Mesothelial cell of epicardium (in vitro differentiated cells): Measurements from ENCODE around the gene MS4A15. TPM values are rescaled to one million over a fixed set of nuclear protein-coding genes. Genes with fewer than 3 reads are reported as not detected.

Experiments
- DNase-seq, 2 experiments: peaks; one replicate each; pipeline ENCODE4 v3.0.0; 2021; ENCODE audit warnings: low spot score in 2 of 2; ENCODE audit not compliant: unreplicated experiment in 2 of 2
- H3K27ac Mint-ChIP-seq: 2 replicates; pipeline ENCODE4 v1.8.0; 2021; ENCODE audit warnings: mixed read lengths
- H3K27me3 Mint-ChIP-seq: 2 replicates; pipeline ENCODE4 v1.8.0; 2021; ENCODE audit warnings: low read depth, mixed read lengths
- H3K36me3 Mint-ChIP-seq: 2 replicates; pipeline ENCODE4 v1.8.0; 2021; ENCODE audit warnings: mixed read lengths
- H3K4me1 Mint-ChIP-seq: 2 replicates; pipeline ENCODE4 v1.8.0; 2021; ENCODE audit warnings: mixed read lengths
- H3K4me3 Mint-ChIP-seq: 2 replicates; pipeline ENCODE4 v1.8.0; 2021; ENCODE audit warnings: mild to moderate bottlenecking, moderate library complexity, mixed read lengths
- H3K9me3 Mint-ChIP-seq: 2 replicates; pipeline ENCODE4 v1.8.0; 2021; ENCODE audit warnings: mixed read lengths
- total RNA-seq: library from RNA; stranded (reverse); gene quantifications from 3 replicates; pipeline ENCODE4 v1.2.1, GENCODE V29; 2021
- TF ChIP-seq, protein P1 (sequence below): fragments of 200-600 bp; sonication (generic); IDR thresholded peaks from one replicate; pipeline ENCODE4 v1.5.0; 2021; ENCODE audit warnings: antibody characterized with exemption; ENCODE audit not compliant: unreplicated experiment

Gene MS4A15
- total RNA-seq, 1 donor from 2014 or later = 0.13 TPM

DNA sequence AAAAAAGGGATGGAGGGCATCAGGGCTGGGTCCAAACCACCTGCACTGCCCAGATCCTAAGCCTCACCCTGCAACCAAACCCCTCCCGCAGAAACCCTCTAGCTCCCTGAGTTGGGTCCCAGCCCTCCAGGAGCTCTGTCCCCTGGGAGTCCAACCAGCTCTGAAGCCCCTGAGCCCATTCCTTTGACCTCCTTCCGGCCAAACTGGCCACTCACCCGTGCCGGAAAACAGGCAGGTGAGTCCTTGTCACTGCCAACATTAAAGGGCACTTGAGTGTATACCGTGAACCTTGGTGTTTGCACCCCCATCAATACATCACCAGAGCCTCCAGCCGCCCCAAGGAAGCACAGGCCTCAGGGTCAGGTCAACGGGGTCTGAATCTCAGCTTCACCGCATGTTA lies 11.5 kb downstream of the MS4A15 start:
- Mint-ChIP-seq H3K4me3 (no peak overlapping the region), H3K4me1 (peaks cover 4% of the 10 kb centered on the region), H3K27ac (no peak overlapping the region), H3K27me3 (peaks cover 5% of the 10 kb centered on the region), H3K36me3 (no peaks in the 10 kb centered on the region), H3K9me3 (no peaks in the 10 kb centered on the region)
- DNase-seq = no peak
- TF ChIP-seq, protein P1, sequence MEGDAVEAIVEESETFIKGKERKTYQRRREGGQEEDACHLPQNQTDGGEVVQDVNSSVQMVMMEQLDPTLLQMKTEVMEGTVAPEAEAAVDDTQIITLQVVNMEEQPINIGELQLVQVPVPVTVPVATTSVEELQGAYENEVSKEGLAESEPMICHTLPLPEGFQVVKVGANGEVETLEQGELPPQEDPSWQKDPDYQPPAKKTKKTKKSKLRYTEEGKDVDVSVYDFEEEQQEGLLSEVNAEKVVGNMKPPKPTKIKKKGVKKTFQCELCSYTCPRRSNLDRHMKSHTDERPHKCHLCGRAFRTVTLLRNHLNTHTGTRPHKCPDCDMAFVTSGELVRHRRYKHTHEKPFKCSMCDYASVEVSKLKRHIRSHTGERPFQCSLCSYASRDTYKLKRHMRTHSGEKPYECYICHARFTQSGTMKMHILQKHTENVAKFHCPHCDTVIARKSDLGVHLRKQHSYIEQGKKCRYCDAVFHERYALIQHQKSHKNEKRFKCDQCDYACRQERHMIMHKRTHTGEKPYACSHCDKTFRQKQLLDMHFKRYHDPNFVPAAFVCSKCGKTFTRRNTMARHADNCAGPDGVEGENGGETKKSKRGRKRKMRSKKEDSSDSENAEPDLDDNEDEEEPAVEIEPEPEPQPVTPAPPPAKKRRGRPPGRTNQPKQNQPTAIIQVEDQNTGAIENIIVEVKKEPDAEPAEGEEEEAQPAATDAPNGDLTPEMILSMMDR = no peak

DNA sequence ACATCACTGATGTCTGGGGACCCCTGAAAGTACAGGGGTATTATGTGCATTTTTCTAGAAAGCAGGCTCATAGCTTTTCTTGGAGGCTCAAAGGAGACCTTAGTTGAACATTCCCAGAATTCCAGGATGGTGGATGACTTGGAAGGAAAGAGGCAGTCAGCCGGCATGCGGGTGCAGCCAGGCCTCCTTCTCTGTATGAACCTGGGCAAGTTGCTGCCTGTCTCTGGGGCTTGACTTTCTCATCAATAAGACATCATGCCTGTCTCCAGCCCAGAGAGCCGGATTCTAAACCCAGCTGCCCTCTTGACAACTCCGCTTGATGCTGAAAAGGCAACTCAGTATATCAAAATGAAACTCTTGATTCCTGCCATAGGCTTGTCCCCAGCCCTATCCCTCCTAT lies 12.6 kb downstream of the MS4A15 start:
- H3K9me3 Mint-ChIP-seq = no peaks in the 10 kb centered on the region
- no peak for DNase-seq
- TF ChIP-seq, protein P1 = no peak
- H3K4me1 Mint-ChIP-seq = peaks cover 4% of the 10 kb centered on the region
- H3K27ac Mint-ChIP-seq = no peak overlapping the region
- peaks cover 5% of the 10 kb centered on the region for H3K27me3 Mint-ChIP-seq
- H3K36me3 Mint-ChIP-seq = no peaks in the 10 kb centered on the region
- no peak overlapping the region for H3K4me3 Mint-ChIP-seq

DNA sequence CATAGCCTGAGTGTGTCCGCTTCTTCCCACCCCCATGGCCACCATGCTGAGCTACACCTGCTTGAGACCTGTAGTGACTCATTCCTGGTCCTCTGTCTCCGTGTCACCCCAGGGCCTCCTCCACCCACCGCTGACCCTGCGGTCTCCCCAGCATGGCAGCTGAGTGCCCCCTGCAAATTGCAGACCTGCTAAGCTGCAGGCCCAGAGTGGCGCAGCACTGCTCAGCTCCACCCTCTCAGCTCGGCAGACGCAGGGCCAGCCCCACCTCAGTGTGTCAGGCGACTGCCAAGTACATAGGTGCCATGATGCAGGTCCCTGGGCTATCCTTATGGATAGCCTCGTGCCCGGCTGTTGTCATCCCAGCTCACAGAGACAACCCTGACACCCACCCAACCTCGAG lies 13.1 kb downstream of the MS4A15 start:
- peaks cover 5% of the 10 kb centered on the region for H3K27me3 Mint-ChIP-seq
- no peaks in the 10 kb centered on the region for H3K36me3 Mint-ChIP-seq
- no peak for DNase-seq
- H3K9me3 Mint-ChIP-seq = no peaks in the 10 kb centered on the region
- H3K4me3 Mint-ChIP-seq = no peak overlapping the region
- no peak overlapping the region for H3K27ac Mint-ChIP-seq
- H3K4me1 Mint-ChIP-seq = peaks cover 10% of the 10 kb centered on the region
- TF ChIP-seq, protein P1 = no peak

DNA sequence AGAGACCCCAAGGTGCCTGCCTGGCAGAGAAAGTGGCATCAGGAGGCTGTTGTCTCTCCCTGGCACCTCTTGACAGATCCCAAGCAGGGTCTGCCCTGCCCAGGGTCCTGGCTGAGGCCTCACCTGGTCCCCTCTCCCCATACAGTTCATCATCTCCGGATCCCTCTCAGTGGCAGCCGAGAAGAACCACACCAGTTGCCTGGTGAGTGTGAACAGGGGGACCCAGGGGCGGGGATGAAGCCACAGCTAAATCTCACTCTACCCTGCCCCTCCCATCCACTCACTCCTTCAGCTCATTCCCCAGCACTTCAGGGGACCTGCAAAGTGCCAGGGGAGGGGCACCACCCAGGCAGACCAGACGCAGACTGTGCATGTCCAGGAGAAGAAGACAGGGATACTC lies 14.5 kb downstream of the MS4A15 start:
- DNase-seq = no peak
- Mint-ChIP-seq H3K4me1 (peaks cover 17% of the 10 kb centered on the region), H3K9me3 (no peaks in the 10 kb centered on the region), H3K27ac (no peak overlapping the region), H3K27me3 (peaks cover 6% of the 10 kb centered on the region), H3K4me3 (no peak overlapping the region), H3K36me3 (no peaks in the 10 kb centered on the region)
- TF ChIP-seq, protein P1 = no peak

DNA sequence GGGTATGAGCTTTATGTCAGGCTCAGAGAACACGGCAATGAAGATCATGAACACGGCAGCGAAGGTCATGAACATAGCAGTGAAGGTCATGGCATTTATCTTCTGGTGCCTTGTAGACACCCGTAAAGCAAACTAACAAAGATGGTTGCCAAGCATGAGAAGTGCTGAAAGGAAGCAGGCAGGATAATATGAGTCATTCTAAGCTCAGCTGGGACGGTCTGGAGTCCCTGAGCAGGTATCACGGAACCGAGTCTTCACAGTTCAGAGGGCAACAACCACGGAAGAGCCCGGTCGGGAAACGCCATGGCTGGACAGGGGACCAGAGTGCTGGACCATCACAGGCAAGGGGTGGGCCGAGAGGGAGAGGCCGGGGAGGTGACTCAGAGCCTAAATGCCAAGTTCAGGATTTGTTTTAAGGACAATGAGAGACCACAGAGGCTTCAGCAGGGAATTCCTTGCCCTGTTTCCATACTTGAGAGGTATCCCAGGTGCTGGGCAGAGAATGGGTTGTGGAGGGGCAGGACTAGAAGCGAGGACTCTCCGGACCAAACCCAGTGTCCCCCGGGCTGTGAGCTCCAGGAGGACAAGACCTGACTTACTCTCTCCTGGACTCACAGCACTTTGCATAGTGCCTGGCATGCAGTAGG lies 15.3 kb downstream of the MS4A15 start:
- DNase-seq = no peak
- TF ChIP-seq, protein P1 = no peak

DNA sequence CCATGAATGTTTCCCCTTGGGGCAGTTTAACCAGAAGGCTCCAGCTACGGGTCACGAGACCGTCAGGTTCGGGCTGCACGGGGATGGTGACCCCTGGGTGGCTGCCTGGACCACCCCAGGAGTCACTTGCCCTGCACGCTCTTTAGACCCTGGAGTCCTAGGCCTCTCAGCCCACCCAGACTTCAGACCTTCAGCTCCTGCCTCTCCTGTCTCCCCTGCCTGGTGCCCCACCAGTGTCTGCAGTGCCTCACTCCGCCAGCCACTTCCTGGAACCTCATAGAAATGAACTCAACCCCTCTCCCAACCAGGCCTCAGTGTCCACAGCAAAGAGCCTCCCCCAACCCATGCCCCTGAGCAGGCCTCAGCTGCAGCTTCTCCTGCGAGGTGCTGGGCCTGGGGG lies 16.0 kb downstream of the MS4A15 start:
- Mint-ChIP-seq H3K27me3 (peaks cover 3% of the 10 kb centered on the region), H3K27ac (no peak overlapping the region), H3K36me3 (no peaks in the 10 kb centered on the region), H3K4me1 (peaks cover 24% of the 10 kb centered on the region), H3K4me3 (no peak overlapping the region), H3K9me3 (no peaks in the 10 kb centered on the region)
- no peak for DNase-seq
- TF ChIP-seq, protein P1 = no peak

More for the DNA sequence above, 15.3 kb downstream of the MS4A15 start:
- Mint-ChIP-seq H3K27me3 (peaks cover 4% of the 10 kb centered on the region), H3K27ac (no peak overlapping the region), H3K36me3 (no peaks in the 10 kb centered on the region), H3K4me3 (no peak overlapping the region), H3K4me1 (peaks cover 18% of the 10 kb centered on the region), H3K9me3 (no peaks in the 10 kb centered on the region)
